SHP77 (cell line): ENCODE results near the gene CRBN.

Experiments
- DNase-seq, 2 experiments: peaks; one replicate each; lab custom pipeline; 2025; lab: John Stamatoyannopoulos, UW

Gene CRBN

DNA sequence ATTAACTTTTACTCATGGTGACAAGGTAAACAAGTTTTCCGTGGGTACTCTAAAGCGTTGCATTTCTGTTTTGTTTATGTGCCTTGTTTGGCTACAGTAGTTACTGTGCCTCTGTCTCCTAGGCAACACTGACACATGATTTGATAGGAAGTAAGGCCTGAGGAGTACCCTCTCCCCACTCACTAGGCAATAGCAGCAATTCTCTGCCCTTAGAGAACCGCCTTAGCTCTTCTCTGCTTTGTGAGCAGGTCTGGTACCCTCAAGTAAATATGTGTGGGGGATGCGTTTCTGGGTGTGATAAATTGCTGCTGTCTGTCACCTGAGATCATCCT, 69.2 kb downstream of the CRBN start, which contains the start of gene IL5RA:
IL5RA (minus strand) TSS at position 76 of the 332 bp plus-strand sequence. CDS start 5,390 bp downstream, outside the sequence.
- DNase-seq: no peak

DNA sequence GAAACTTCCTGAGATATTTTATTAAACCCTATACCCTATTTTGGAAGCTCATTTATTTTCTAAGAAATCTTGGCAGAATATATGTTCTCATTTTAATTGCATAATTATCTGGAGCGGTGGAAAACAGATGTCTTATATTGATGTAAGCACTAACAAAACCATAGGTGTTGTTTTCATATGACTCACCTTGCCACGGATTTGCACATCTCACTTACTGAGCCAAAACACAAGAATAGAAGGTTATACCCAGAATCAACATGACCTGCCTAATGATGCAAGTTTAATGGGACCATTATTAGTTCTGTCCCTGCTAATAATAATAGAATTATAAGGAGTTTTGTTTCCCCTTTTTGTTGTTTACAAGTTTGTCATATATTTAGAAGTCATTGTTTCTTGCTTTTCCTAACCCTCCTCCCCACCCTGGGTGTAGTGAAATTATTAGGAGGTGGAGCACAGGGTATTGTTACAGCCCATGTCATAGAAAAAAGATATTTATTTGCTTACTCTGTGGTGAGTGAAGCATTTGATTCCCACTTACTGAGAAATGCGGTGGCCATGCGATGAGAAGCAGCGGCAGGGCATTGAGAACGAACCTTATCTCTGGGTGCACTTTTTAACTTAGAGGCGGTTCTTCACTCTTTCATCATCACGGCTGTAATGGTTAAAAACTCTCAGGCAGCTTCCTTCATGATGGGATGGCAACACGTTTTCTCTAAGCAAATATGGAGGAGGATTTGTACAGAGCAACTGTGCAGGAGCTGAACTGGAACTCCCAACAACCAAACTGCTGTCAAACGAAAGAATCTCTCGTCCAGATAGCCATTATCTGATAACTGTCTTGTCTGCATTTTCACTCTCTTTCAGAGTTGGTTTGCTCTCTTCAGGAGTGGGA, 69.8 kb downstream of the CRBN start:
- no peak for DNase-seq

DNA sequence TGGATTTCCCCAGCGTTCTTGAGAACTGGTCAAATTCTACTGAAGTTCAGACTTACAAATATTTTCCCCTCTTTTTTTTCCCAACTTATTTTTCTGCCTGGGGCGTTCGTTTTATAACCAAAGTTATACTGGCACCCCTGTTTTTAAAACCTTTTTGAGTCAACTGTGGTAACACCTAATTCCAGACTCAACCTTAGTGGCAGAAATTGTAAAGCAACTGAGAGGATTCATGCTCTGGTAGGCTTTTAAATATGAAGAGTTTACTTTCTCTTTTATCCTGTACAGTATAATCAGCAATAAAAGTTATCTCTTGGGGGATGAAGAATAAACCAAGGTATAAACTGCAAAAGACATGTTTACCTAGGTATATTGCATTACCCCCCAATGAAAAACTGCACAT, 71.6 kb downstream of the CRBN start:
- no peak for DNase-seq

DNA sequence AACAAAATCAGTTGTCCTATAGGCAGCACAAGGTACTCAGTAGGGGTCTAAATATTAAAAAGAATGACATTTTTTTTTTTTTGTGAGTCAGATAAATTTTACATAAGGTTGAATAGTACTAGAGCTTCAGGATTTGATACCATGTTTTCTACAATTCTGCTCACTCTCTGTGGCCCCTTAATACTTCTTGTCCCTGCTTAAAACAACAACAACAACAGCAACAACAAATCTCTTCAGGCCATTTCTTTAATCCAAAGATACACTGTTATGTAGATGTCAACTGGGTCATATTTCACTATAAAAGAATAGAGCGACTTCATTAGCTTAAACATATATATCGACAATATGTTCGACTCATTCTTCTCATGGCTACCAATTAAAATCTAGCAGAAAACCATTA, 72.3 kb downstream of the CRBN start:
- DNase-seq: no peak

DNA sequence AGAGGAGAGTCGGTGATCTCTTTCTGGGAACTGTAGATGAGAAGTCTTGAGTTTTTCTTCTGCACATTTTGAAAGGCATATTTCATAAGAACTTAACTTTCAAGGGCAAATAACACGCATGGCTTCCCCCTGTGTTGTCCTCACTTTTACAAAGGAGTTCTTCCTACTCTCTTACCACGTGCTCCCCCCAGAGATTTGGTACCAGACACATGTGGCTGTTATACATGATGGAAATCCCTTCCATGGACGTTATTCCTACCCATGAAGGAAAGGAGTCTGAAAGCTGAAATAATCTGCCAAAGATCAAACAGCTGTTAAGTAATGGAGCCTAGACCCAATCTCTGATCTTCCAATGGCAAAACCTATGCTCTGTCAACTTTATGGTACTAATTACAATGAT, 73.7 kb downstream of the CRBN start:
- no peak for DNase-seq

DNA sequence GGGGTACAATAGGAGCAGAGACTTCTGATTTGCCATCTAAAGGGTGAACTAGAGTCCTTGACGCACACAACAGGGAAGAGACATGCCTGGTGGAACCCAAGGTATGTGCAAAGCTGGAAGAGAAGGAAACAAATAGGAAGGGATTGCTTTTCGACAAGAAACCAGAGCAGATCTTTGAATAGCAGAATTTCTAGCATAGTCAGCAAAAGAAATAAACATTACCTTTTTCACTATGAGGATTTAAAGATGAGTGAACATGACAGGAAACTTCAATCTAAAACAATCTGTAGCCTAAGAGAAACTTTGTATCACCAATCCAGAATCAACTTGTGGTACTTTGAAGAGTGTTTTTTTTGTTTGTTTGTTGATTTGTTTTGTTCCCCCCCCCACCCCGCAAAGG, 74.2 kb downstream of the CRBN start:
- no peak for DNase-seq

DNA sequence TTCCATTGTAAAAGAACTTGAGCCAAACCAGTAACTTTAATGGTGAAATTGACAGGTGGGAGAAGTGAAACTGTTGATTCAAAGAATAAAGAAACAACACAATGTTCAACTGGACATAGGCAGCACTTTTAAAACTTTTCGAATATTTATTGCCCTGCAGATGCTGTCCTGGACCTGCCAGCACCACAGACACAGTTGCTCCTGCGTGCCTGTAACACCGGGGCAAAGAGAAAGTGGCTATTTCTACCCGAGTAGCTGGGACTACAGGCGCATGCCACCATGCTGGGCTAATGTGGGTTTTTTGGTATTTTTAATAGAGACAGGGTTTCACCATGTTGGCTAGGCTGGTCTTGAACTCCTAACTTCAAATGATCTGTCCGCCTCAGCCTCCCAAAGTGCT, 76.7 kb downstream of the CRBN start:
- DNase-seq: no peak

DNA sequence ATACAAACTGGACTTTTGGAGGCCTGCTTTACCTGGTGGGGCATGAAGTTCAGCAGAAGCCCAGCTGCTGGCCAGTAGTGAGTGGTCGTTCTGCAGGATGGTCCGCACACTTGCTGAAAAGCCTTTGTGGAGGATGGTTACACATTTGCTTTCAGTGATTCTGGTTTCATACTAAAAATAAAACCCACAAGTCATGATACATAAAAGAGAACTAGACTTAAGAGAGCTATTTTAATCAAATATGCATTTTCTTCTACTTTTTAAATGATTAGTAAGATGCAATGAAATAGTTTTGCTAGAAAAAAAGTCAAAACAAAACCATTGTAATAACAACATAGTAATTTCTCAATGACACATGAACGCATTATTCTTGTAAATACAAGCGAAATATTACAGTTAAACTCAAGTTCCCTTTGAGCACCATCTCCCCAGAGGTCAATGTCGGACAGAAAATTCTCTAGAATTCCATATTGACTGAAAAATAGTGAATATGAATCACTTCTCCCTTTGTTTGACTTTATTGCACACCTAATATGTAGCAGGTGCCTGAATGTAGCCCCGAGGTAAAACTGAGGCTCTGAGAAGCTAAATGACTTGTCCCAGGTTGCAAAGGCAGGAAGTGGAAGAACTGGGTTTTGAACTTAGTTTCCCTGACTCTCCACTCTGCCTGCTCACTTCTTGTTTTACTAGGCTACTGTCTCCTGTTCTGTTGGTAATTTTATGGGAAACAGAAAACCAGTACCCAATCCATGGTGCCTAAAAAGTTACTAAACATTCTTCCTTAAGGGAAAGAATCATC, 77.6 kb downstream of the CRBN start:
- no peak for DNase-seq
